ENCODE results near the gene URB1. TPM values are rescaled to one million over a fixed set of nuclear protein-coding genes. Genes with fewer than 3 reads are reported as not detected.

The URB1 gene
- total RNA-seq, 4 donors from 2014 or later: 11.1 to 24.8 (median 17.9) TPM

DNA sequence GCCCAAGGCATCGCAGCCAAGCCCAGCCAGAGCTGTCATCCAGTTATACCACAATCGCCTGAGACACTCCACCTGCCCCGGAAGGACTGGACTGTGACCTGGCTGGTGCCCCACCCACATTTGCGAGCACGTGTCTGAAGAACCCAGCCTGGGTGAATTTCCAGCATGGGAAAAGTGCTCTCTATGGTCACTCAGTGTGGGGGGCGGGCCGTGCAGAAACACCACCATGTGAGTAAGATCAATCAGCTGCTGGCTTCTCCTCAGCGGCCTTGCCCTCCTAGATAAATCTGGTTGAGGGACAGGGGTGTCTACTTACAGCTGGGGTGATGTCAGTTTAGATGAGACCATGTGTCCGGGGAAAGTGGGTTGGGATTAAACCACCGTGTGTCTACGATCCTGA lies 44.8 kb downstream of the URB1 start:
- peak overlapping the region; percentile 83 to 91 (median 87) for H3K27ac ChIP-seq
- 54 to 73% methylated on average over 6 of the region's 11 CpGs for WGBS, 2 donors
- intact Hi-C loops (cut with DNase I): no loop called here
- no peaks in the 10 kb centered on the region for H3K27me3 ChIP-seq
- TF ChIP-seq, protein P1, sequence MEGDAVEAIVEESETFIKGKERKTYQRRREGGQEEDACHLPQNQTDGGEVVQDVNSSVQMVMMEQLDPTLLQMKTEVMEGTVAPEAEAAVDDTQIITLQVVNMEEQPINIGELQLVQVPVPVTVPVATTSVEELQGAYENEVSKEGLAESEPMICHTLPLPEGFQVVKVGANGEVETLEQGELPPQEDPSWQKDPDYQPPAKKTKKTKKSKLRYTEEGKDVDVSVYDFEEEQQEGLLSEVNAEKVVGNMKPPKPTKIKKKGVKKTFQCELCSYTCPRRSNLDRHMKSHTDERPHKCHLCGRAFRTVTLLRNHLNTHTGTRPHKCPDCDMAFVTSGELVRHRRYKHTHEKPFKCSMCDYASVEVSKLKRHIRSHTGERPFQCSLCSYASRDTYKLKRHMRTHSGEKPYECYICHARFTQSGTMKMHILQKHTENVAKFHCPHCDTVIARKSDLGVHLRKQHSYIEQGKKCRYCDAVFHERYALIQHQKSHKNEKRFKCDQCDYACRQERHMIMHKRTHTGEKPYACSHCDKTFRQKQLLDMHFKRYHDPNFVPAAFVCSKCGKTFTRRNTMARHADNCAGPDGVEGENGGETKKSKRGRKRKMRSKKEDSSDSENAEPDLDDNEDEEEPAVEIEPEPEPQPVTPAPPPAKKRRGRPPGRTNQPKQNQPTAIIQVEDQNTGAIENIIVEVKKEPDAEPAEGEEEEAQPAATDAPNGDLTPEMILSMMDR (IDR thresholded peaks at IDR 0.05): no peak
- no peak for TF ChIP-seq POLR2A (IDR thresholded peaks at IDR 0.05)
- H3K36me3 ChIP-seq: peaks cover 45 to 100% (median 57%) of the 10 kb centered on the region in 3 donors
- H3K4me3 ChIP-seq: peak overlapping the region in 1 of 4 donors; percentile 17
- peaks cover 0 to 14% (median 7%) of the 10 kb centered on the region in 3 donors for H3K9me3 ChIP-seq
- DNase-seq: no peak
- peaks cover 15 to 57% (median 42%) of the 10 kb centered on the region in 3 donors for H3K4me1 ChIP-seq

DNA sequence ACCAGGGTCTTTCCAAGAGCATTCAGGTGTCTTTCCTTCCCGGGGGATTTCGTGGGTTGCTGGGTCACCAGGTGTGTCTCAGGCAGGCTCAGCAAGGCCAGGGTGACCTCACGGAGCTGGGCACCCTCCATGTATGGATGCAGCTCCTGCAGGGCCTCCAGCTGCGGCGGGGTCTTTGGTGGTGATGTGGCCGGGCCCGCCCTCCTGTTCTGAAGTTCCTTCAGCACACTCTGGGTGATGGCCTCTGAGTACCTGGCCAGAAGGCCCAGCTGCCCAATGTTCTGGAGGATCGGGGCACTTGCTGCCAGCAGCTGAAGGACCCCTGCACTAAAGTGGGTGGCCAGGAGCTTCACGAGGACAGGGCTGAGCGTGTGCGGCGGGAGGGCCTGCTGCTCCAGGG lies 45.5 kb downstream of the URB1 start:
- H3K27me3 ChIP-seq: no peaks in the 10 kb centered on the region
- peak overlapping the region; percentile 83 to 91 (median 87) for H3K27ac ChIP-seq
- no peak for DNase-seq
- intact Hi-C loops (cut with DNase I): no loop called here
- 100% methylated on average over 1 of the region's 12 CpGs; no CpG with 5 or more reads in 1 of the 2 donors for WGBS, 2 donors
- no peak overlapping the region for H3K4me3 ChIP-seq
- H3K9me3 ChIP-seq: peaks cover 0 to 14% (median 7%) of the 10 kb centered on the region in 3 donors
- H3K36me3 ChIP-seq: peaks cover 45 to 100% (median 60%) of the 10 kb centered on the region in 3 donors
- TF ChIP-seq POLR2A (IDR thresholded peaks at IDR 0.05): no peak
- TF ChIP-seq, protein P1 (IDR thresholded peaks at IDR 0.05): no peak
- peaks cover 15 to 52% (median 42%) of the 10 kb centered on the region in 3 donors for H3K4me1 ChIP-seq

DNA sequence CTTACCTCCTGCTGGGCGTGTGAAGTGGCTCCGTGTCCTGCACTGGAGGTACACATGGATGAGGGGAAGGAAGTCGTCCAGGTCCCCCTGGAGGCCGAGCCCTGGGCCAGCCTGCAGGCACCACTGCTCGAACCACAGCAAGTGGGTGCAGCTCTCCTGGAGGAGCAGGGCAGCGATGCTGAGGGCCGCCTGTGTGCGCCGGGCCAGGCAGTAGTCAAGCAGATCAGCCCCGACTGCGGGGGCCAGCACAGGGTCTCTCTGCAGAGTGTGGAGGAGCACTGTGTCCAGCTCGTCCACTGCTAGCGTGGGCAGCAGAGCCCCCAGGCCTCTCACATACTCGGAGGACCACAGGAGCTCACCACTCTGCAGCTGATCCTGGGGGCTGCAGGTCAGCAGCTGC lies 45.9 kb downstream of the URB1 start:
- H3K27ac ChIP-seq: peak overlapping the region in 2 of 4 donors; percentile 89 to 91
- H3K36me3 ChIP-seq: peaks cover 45 to 100% (median 60%) of the 10 kb centered on the region in 3 donors
- no peak for DNase-seq
- TF ChIP-seq, protein P1 (IDR thresholded peaks at IDR 0.05): no peak
- intact Hi-C loops (cut with DNase I): no loop called here
- 100% methylated on average over 2 to 3 of the region's 14 CpGs for WGBS, 2 donors
- no peak overlapping the region for H3K4me3 ChIP-seq
- H3K27me3 ChIP-seq: no peaks in the 10 kb centered on the region
- H3K9me3 ChIP-seq: peaks cover 0 to 14% (median 7%) of the 10 kb centered on the region in 3 donors
- peaks cover 15 to 48% (median 40%) of the 10 kb centered on the region in 3 donors for H3K4me1 ChIP-seq

DNA sequence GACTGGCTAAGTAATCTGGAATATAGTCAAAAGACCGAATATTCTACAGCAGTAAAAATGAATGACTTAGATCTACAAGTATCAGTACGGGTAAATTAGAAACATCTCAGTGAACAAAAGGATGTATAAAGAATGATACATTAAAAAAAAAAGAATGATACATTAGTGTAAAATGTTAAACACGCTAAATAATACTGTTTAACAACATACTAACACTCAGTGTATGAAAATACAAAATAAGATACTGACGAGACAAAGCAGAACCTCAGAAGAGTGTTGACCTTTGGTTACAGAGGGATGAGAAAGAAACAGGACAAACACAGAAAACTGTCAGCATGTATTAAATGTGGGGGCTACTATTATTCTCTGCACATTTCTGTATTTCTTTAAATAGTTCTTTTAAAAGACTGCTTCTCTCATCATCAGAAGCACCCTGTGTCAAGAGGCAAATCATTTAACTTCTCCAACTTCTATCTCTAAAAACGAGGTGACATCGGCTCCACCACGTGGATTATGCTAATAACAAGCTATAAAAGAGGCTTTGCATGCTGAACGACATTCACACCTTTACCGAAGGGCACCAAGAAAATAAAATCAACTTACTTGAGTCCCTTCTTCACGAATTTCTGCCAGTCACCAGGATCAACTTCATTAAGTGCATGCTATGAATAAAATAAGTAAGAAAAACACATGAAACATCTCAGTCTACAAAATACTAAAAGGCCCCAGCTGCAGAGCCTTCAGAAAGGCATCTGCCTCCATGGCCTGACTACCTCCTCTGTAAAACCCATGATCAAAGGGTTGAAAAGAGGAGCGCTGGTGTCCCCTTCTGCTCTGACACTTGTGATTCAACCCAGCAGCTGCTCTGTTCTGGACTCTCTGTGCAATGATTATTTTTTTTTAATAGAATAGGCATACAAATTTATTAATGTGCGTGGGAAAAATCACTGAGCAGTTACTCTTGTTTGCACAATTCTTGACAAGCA lies 51.7 kb downstream of the URB1 start:
- TF ChIP-seq, protein P1 (IDR thresholded peaks at IDR 0.05): no peak
- no peak for TF ChIP-seq POLR2A (IDR thresholded peaks at IDR 0.05)
- intact Hi-C loops (cut with DNase I): no loop called here
- no peak overlapping the region for H3K27ac ChIP-seq
- peaks cover 36 to 100% (median 56%) of the 10 kb centered on the region in 3 donors for H3K36me3 ChIP-seq
- no peak for DNase-seq
- H3K4me3 ChIP-seq: no peak overlapping the region
- no peaks in the 10 kb centered on the region for H3K27me3 ChIP-seq
- WGBS, 2 donors: 81 to 86% methylated on average over 12 of the region's 12 CpGs
- peaks cover 0 to 8% (median 0%) of the 10 kb centered on the region in 3 donors for H3K4me1 ChIP-seq
- H3K9me3 ChIP-seq: peaks cover 0 to 14% (median 7%) of the 10 kb centered on the region in 3 donors
